K562 (cell line): ENCODE results near the gene FGFBP3.

Experiments used
- CTCF ChIP-seq, 3 experiments: IDR thresholded peaks in 2 of 3; conservative IDR thresholded peaks in 1 of 3; 2 replicates each; pipeline ENCODE4 v1.5.1; 2011 to 2012; ENCODE audit warnings: low read length in 3 of 3, mild to moderate bottlenecking in 3 of 3, control low read depth in 2 of 3, improper control_type of control experiment in 1 of 3, inconsistent platforms in 1 of 3, low read depth in 1 of 3, mixed read lengths in 1 of 3, moderate library complexity in 1 of 3; ENCODE audit not compliant: insufficient read depth in 2 of 3
- FOSL1 ChIP-seq: fragments of 200-800 bp; sonication (Bioruptor generic); conservative IDR thresholded peaks from 2 replicates; pipeline ENCODE4 v1.6.1; 2016; ENCODE audit warnings: missing genetic modification characterization, missing compliant biosample characterization
- FOXJ3 ChIP-seq: sonication (generic); formaldehyde crosslinking; IDR thresholded peaks from 2 replicates; pipeline ENCODE4 v1.4.0; 2020; ENCODE audit warnings: mild to moderate bottlenecking, missing genetic modification reagents
- FOXK1 ChIP-seq: sonication (generic); formaldehyde crosslinking; IDR thresholded peaks from 2 replicates; pipeline ENCODE4 v1.8.0; 2022; ENCODE audit warnings: missing genetic modification reagents, mild to moderate bottlenecking, borderline replicate concordance
- RB1 ChIP-seq: fragments of 450-650 bp; IDR thresholded peaks from 2 replicates; pipeline ENCODE4 v1.6.1; 2017; ENCODE audit warnings: low read depth, mild to moderate bottlenecking
- SMAD1 ChIP-seq: fragments of 150-350 bp; IDR thresholded peaks from 2 replicates; pipeline ENCODE4 v1.6.1; 2014; ENCODE audit warnings: low read length, low read depth; ENCODE audit not compliant: partially characterized antibody
- ZBTB8A ChIP-seq: fragments of 450-650 bp; IDR thresholded peaks from 2 replicates; pipeline ENCODE4 v1.6.1; 2018; ENCODE audit warnings: mild to moderate bottlenecking, moderate library complexity; ENCODE audit not compliant: partially characterized antibody
- ZNF224 ChIP-seq: sonication (generic); formaldehyde crosslinking; IDR thresholded peaks from 2 replicates; pipeline ENCODE4 v1.8.0; 2022; ENCODE audit warnings: mild to moderate bottlenecking, missing genetic modification reagents
- ZNF23 ChIP-seq: fragments of 250-450 bp; sonication (Bioruptor Pico); IDR thresholded peaks from 2 replicates; pipeline ENCODE4 v1.4.0; 2020; ENCODE audit warnings: mild to moderate bottlenecking
- ZNF444 ChIP-seq: fragments of 250-450 bp; sonication (Bioruptor Pico); IDR thresholded peaks from 2 replicates; pipeline ENCODE4 v1.4.0; 2020; ENCODE audit warnings: mild to moderate bottlenecking, moderate library complexity

GRCh38 chr10:91931526-91932190 lies 22.4 kb upstream of the FGFBP3 start:
- no peak for TF ChIP-seq ZNF224 (CRISPR knock-in tag)
- TF ChIP-seq ZNF23 (CRISPR knock-in tag): no peak
- TF ChIP-seq ZBTB8A: no peak
- no peak for TF ChIP-seq ZNF444 (CRISPR knock-in tag)
- no peak for TF ChIP-seq FOSL1 (tag)
- TF ChIP-seq CTCF (IDR thresholded peaks at IDR 0.05 in 2 of 3, conservative IDR thresholded peaks at IDR 0.05 in 1 of 3; ENCODE audit: insufficient read depth in 2 of 3, low read depth in 1 of 3, low read length in 3 of 3): no peak
- no peak for TF ChIP-seq RB1
- no peak for TF ChIP-seq FOXJ3 (CRISPR knock-in tag)
- no peak for TF ChIP-seq SMAD1
- no peak for TF ChIP-seq FOXK1 (CRISPR knock-in tag)
